ENCODE results near the gene PCSK7. TPM values are rescaled to one million over a fixed set of nuclear protein-coding genes. Genes with fewer than 3 reads are reported as not detected.

PCSK7 gene
- total RNA-seq, 1 donor from 2014 or later = 93.6 TPM

GRCh38 chr11:117160826-117161225 is 71.0 kb downstream of the PCSK7 start:
- Mint-ChIP-seq H3K4me3 (ENCODE audit: unreplicated experiment) (no peak overlapping the region), H3K4me1 (ENCODE audit: unreplicated experiment) (no peaks in the 10 kb centered on the region), H3K27me3 (ENCODE audit: unreplicated experiment) (no peaks in the 10 kb centered on the region), H3K27ac (ENCODE audit: unreplicated experiment) (no peak overlapping the region), H3K9me3 (ENCODE audit: unreplicated experiment) (no peaks in the 10 kb centered on the region), H3K36me3 (ENCODE audit: low read depth, unreplicated experiment) (peaks cover 11% of the 10 kb centered on the region)
- no peak for TF ChIP-seq CTCF (IDR thresholded peaks at IDR 0.05; ENCODE audit: unreplicated experiment)
- no peak for DNase-seq (ENCODE audit: low spot score)

- TF ChIP-seq CTCF (IDR thresholded peaks at IDR 0.05; ENCODE audit: unreplicated experiment) = no peak
- Mint-ChIP-seq H3K9me3 (ENCODE audit: unreplicated experiment) (no peaks in the 10 kb centered on the region), H3K36me3 (ENCODE audit: low read depth, unreplicated experiment) (peaks cover 5% of the 10 kb centered on the region), H3K27me3 (ENCODE audit: unreplicated experiment) (no peaks in the 10 kb centered on the region), H3K4me1 (ENCODE audit: unreplicated experiment) (no peaks in the 10 kb centered on the region), H3K27ac (ENCODE audit: unreplicated experiment) (no peak overlapping the region), H3K4me3 (ENCODE audit: unreplicated experiment) (no peak overlapping the region)
- no peak for DNase-seq (ENCODE audit: low spot score)
Observed at GRCh38 chr11:117159892-117160291, 72.0 kb downstream of the PCSK7 start.

DNA sequence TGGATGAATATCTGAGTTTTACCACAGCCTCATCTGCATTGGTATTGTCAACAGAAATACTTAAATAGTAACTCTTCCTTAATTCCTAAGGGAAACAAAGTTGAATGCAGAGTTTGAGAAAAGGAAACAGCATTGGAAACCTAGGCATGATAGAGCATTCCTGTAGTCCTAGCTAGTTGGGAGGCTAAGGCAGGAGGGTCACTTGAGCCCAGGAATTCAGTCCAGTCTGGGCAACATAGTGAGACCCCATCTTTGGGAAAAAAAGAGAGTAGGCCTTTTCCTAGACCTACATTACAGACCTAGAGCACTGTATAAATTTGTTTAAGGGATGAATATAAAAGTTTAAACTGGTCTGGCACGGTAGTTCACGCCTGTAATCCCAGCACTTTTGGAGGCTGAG is 74.4 kb downstream of the PCSK7 start:
- no peak for DNase-seq (ENCODE audit: low spot score)
- no peaks in the 10 kb centered on the region for H3K36me3 Mint-ChIP-seq (ENCODE audit: low read depth, unreplicated experiment)
- no peaks in the 10 kb centered on the region for H3K27me3 Mint-ChIP-seq (ENCODE audit: unreplicated experiment)
- H3K4me3 Mint-ChIP-seq (ENCODE audit: unreplicated experiment) = no peak overlapping the region
- no peaks in the 10 kb centered on the region for H3K9me3 Mint-ChIP-seq (ENCODE audit: unreplicated experiment)
- no peak for TF ChIP-seq CTCF (IDR thresholded peaks at IDR 0.05; ENCODE audit: unreplicated experiment)
- no peak overlapping the region for H3K27ac Mint-ChIP-seq (ENCODE audit: unreplicated experiment)
- no peaks in the 10 kb centered on the region for H3K4me1 Mint-ChIP-seq (ENCODE audit: unreplicated experiment)

DNA sequence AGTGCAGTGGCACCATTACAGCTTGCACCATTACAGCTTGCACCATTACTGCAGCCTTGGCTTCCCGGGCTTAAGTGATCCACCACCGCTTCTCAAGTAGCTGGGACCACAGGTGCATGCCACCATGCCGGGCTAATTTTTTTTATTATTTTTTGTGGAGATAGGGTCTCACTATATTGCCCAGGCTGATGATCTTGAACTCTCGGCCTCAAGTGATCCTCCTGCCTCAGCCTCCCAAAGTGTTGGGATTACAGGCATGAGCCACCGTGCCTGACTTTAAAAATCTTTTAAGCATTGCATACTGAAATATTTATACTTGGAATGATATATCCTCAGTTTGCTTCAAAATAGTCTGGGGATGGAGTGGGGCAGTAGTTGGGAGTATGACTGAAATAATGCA is 77.4 kb downstream of the PCSK7 start:
- Mint-ChIP-seq H3K36me3 (ENCODE audit: low read depth, unreplicated experiment) (no peaks in the 10 kb centered on the region), H3K9me3 (ENCODE audit: unreplicated experiment) (no peaks in the 10 kb centered on the region), H3K4me1 (ENCODE audit: unreplicated experiment) (no peaks in the 10 kb centered on the region), H3K27ac (ENCODE audit: unreplicated experiment) (no peak overlapping the region), H3K4me3 (ENCODE audit: unreplicated experiment) (no peak overlapping the region), H3K27me3 (ENCODE audit: unreplicated experiment) (no peaks in the 10 kb centered on the region)
- no peak for TF ChIP-seq CTCF (IDR thresholded peaks at IDR 0.05; ENCODE audit: unreplicated experiment)
- no peak for DNase-seq (ENCODE audit: low spot score)

Other genes starting within 250 kb of the PCSK7 start
- gene SIK3, start 133.6 kb downstream of the PCSK7 start, total RNA-seq (ENCODE audit: unreplicated experiment) = 29.4 TPM
- 87.4 TPM for gene PAFAH1B2, start 87.8 kb downstream of the PCSK7 start, total RNA-seq (ENCODE audit: unreplicated experiment)
- gene SIDT2, start 53.3 kb downstream of the PCSK7 start, total RNA-seq (ENCODE audit: unreplicated experiment) = 41.3 TPM
- 25.4 TPM for gene TAGLN, start 32.7 kb downstream of the PCSK7 start, total RNA-seq (ENCODE audit: unreplicated experiment)
- 37.1 TPM for gene RNF214, start 598 bp upstream of the PCSK7 start, total RNA-seq (ENCODE audit: unreplicated experiment)
- 10.2 TPM for gene BACE1-AS, start 59.3 kb upstream of the PCSK7 start, total RNA-seq (ENCODE audit: unreplicated experiment)
- gene BACE1, start 84.2 kb upstream of the PCSK7 start, total RNA-seq (ENCODE audit: unreplicated experiment) = 28.4 TPM
- 28.6 TPM for gene CEP164, start 95.8 kb upstream of the PCSK7 start, total RNA-seq (ENCODE audit: unreplicated experiment)